HepG2 (cell line): ENCODE measurements around the gene AMZ1. TPM values are rescaled to one million over a fixed set of nuclear protein-coding genes. Genes with fewer than 3 reads are reported as not detected.
A peak's percentile ranks its signal among the peaks of the same experiment; 100 is the strongest.

Experiments used
- ATF6 ChIP-seq: sonication (generic); formaldehyde crosslinking; conservative IDR thresholded peaks from 2 replicates; pipeline ENCODE4 v1.4.0; 2020; ENCODE audit warnings: missing genetic modification reagents
- FOXM1 ChIP-seq: sonication (generic); formaldehyde crosslinking; IDR thresholded peaks from 2 replicates; pipeline ENCODE4 v1.5.0; 2020; ENCODE audit warnings: missing genetic modification reagents
- HBP1 ChIP-seq: IDR thresholded peaks from 2 replicates; pipeline ENCODE4 v1.6.1; 2016; ENCODE audit warnings: low read depth, control low read depth
- MTA1 ChIP-seq: sonication (generic); formaldehyde crosslinking; IDR thresholded peaks from 2 replicates; pipeline ENCODE4 v1.4.0; 2020; ENCODE audit warnings: missing genetic modification reagents, mild to moderate bottlenecking, borderline replicate concordance
- PAX8 ChIP-seq: sonication (generic); formaldehyde crosslinking; IDR thresholded peaks from 2 replicates; pipeline ENCODE4 v1.8.0; 2022; ENCODE audit warnings: mild to moderate bottlenecking, missing genetic modification reagents, borderline replicate concordance
- TAF15 ChIP-seq: fragments of 200-400 bp; formaldehyde crosslinking; IDR thresholded peaks from one replicate; pipeline ENCODE4 v1.6.1; 2018; ENCODE audit warnings: mild to moderate bottlenecking, low read depth, low read length; ENCODE audit not compliant: poor library complexity, severe bottlenecking
- THAP8 ChIP-seq: sonication (generic); formaldehyde crosslinking; IDR thresholded peaks from 2 replicates; pipeline ENCODE4 v1.5.1; 2020; ENCODE audit warnings: missing genetic modification reagents, mild to moderate bottlenecking, borderline replicate concordance
- ZBTB10 ChIP-seq: sonication (generic); formaldehyde crosslinking; IDR thresholded peaks from 2 replicates; pipeline ENCODE4 v1.4.0; 2020; ENCODE audit warnings: missing genetic modification reagents, borderline replicate concordance
- ZFAT ChIP-seq: sonication (generic); formaldehyde crosslinking; conservative IDR thresholded peaks from 2 replicates; pipeline ENCODE4 v1.8.1; 2023; ENCODE audit warnings: missing genetic modification reagents, inconsistent platforms
- ZHX2 ChIP-seq, 2 experiments: sonication (generic) in 1 of 2; formaldehyde crosslinking in 1 of 2; IDR thresholded peaks; 2 replicates each; pipeline versions ENCODE4 v1.6.1 to v1.9.0; 2014 to 2022; ENCODE audit warnings: antibody characterized with exemption in 1 of 2, borderline replicate concordance in 1 of 2, inconsistent platforms in 1 of 2, low read depth in 1 of 2, missing genetic modification reagents in 1 of 2
- ZKSCAN1 ChIP-seq: fragments of 150-350 bp; IDR thresholded peaks from 2 replicates; pipeline ENCODE4 v1.6.1; 2014; ENCODE audit warnings: low read length
- ZNF143 ChIP-seq: sonication (generic); formaldehyde crosslinking; IDR thresholded peaks from 2 replicates; pipeline ENCODE4 v1.4.0; 2020; ENCODE audit warnings: missing genetic modification reagents
- ZNF644 ChIP-seq: IDR thresholded peaks from 2 replicates; pipeline ENCODE4 v1.6.1; 2016; ENCODE audit warnings: low read depth
- polyA plus RNA-seq, 8 experiments: library from polyadenylated mRNA; depleted of rRNA in 3 of 8; stranded (reverse) in 7 of 8; unstranded in 1 of 8; fragments of >200 nt; fragmentation: Illumina TruSeq in 4 of 8; extraction: Trizol in 4 of 8; gene quantifications; 2 replicates each; pipeline versions ENCODE4 v1.2.1 to v1.2.3, GENCODE V29; 2011 to 2016; ENCODE audit warnings: low read depth in 4 of 8, missing spikeins in 1 of 8, mixed read lengths in 1 of 8; ENCODE audit not compliant: insufficient read depth in 1 of 8
- total RNA-seq, 5 experiments: library from RNA; depleted of rRNA; stranded (reverse); fragments of >200 nt; fragmentation: Illumina TruSeq; extraction: Trizol; gene quantifications; 2 replicates each; pipeline ENCODE4 v1.2.3, GENCODE V29; 2016; ENCODE audit warnings: low read depth in 1 of 5

The AMZ1 gene
- total and polyA plus RNA-seq, 2 of the 13 experiments (the other 11 are each of a cell fraction or from before 2014, with no cell fraction given), result 0.03 TPM; not detected in 1

GRCh38 chr7:2641406-2642393 lies 46.3 kb upstream of the AMZ1 start (continued):
- TF ChIP-seq THAP8 (CRISPR knock-in tag) (no peak), MTA1 (CRISPR knock-in tag) (peak; percentile 68; the same call in 1 of the 2 replicates), ZNF143 (CRISPR knock-in tag) (no peak), TAF15 (no peak), ATF6 (no peak), ZNF644 (CRISPR knock-in tag) (no peak), HBP1 (CRISPR knock-in tag) (no peak), ZBTB10 (CRISPR knock-in tag) (0 out of 2 replicates have a peak, but pooled peaks have one; percentile 46), ZFAT (CRISPR knock-in tag) (no peak), ZKSCAN1 (no peak), PAX8 (CRISPR knock-in tag) (no peak), FOXM1 (CRISPR knock-in tag) (no peak), ZHX2 (IDR thresholded peaks at IDR 0.05; ENCODE audit: low read depth) (no peak), ZHX2 (CRISPR knock-in tag; IDR thresholded peaks at IDR 0.05; ENCODE audit: borderline replicate concordance) (no peak)
